Measurements from ENCODE around the gene SYK.

The SYK gene

GRCh38 chr9:90801973-90802322, 329 bp downstream of the SYK start:
- in situ Hi-C loops (cut with HindIII; ENCODE audit: low pct_ligation_motif_present, low sequenced_read_pairs): no loop called here
- no peak for DNase-seq
- no peaks in the 10 kb centered on the region for H3K36me3 ChIP-seq (replicated peaks)
- peaks cover 22% of the 10 kb centered on the region for H3K27me3 ChIP-seq (replicated peaks)
- no peak overlapping the region for H3K4me3 ChIP-seq (ENCODE audit: low read depth, low read length)
- TF ChIP-seq CTCF (IDR thresholded peaks at IDR 0.05; ENCODE audit: low read depth, low read length, missing control alignments): no peak
- no peak overlapping the region for H3K27ac ChIP-seq

GRCh38 chr9:90802386-90802985, 867 bp downstream of the SYK start:
- no peak overlapping the region for H3K4me3 ChIP-seq (ENCODE audit: low read depth, low read length)
- in situ Hi-C loops (cut with HindIII; ENCODE audit: low pct_ligation_motif_present, low sequenced_read_pairs): no loop called here
- peaks cover 22% of the 10 kb centered on the region for H3K27me3 ChIP-seq (replicated peaks)
- no peaks in the 10 kb centered on the region for H3K36me3 ChIP-seq (replicated peaks)
- TF ChIP-seq CTCF (IDR thresholded peaks at IDR 0.05; ENCODE audit: low read depth, low read length, missing control alignments): no peak
- no peak overlapping the region for H3K27ac ChIP-seq
- DNase-seq: no peak

- no peak for TF ChIP-seq CTCF (IDR thresholded peaks at IDR 0.05; ENCODE audit: low read depth, low read length, missing control alignments)
- Histone ChIP-seq H3K27ac (no peak overlapping the region), H3K36me3 (replicated peaks) (no peaks in the 10 kb centered on the region), H3K27me3 (replicated peaks) (peaks cover 22% of the 10 kb centered on the region), H3K4me3 (ENCODE audit: low read depth, low read length) (no peak overlapping the region)
- no peak for DNase-seq
- in situ Hi-C loops (cut with HindIII; ENCODE audit: low pct_ligation_motif_present, low sequenced_read_pairs): no loop called here
Observed at GRCh38 chr9:90803860-90804593, 2.4 kb downstream of the SYK start.

- peaks cover 22% of the 10 kb centered on the region for H3K27me3 ChIP-seq (replicated peaks)
- no peaks in the 10 kb centered on the region for H3K36me3 ChIP-seq (replicated peaks)
- no peak overlapping the region for H3K4me3 ChIP-seq (ENCODE audit: low read depth, low read length)
- no peak for DNase-seq
- no peak for TF ChIP-seq CTCF (IDR thresholded peaks at IDR 0.05; ENCODE audit: low read depth, low read length, missing control alignments)
- in situ Hi-C loops (cut with HindIII; ENCODE audit: low pct_ligation_motif_present, low sequenced_read_pairs): no loop called here
- no peak overlapping the region for H3K27ac ChIP-seq
Observed at GRCh38 chr9:90805006-90805996, 3.7 kb downstream of the SYK start.

GRCh38 chr9:90807006-90807405, 5.4 kb downstream of the SYK start:
- H3K27ac ChIP-seq: no peak overlapping the region
- H3K27me3 ChIP-seq (replicated peaks): peaks cover 7% of the 10 kb centered on the region
- no peak for DNase-seq
- TF ChIP-seq CTCF (IDR thresholded peaks at IDR 0.05; ENCODE audit: low read depth, low read length, missing control alignments): no peak
- in situ Hi-C loops (cut with HindIII; ENCODE audit: low pct_ligation_motif_present, low sequenced_read_pairs): no loop called here
- no peaks in the 10 kb centered on the region for H3K36me3 ChIP-seq (replicated peaks)
- no peak overlapping the region for H3K4me3 ChIP-seq (ENCODE audit: low read depth, low read length)

All from brain microvascular endothelial cell (primary cell).